Measurements from ENCODE around the gene ESPN. TPM values are rescaled to one million over a fixed set of nuclear protein-coding genes. Genes with fewer than 3 reads are reported as not detected.
A peak's percentile ranks its signal among the peaks of the same experiment; 100 is the strongest.

ESPN gene
- total RNA-seq, 4 donors from 2014 or later, result 0.33 to 1.0 (median 1.0) TPM; not detected in 1

- no peak for TF ChIP-seq CTCF (IDR thresholded peaks at IDR 0.05)
- TF ChIP-seq POLR2AphosphoS5 (IDR thresholded peaks at IDR 0.05), result no peak
- TF ChIP-seq EP300 (IDR thresholded peaks at IDR 0.05), result no peak
- no peak for TF ChIP-seq POLR2A (IDR thresholded peaks at IDR 0.05; ENCODE audit: low read depth)
- no peaks in the 10 kb centered on the region for H3K36me3 ChIP-seq
- intact Hi-C loops (cut with DNase I), result no loop called here
- H3K4me1 ChIP-seq, result peaks cover 37 to 50% (median 48%) of the 10 kb centered on the region in 4 donors
- peaks cover 0 to 14% (median 0%) of the 10 kb centered on the region in 4 donors for H3K27me3 ChIP-seq
- no peak overlapping the region for H3K27ac ChIP-seq (replicated peaks in 1 of 4)
- no peak for DNase-seq (ENCODE audit: extremely low spot score)
- H3K9me3 ChIP-seq, result no peaks in the 10 kb centered on the region
- WGBS, result 77% methylated on average over 4 of the region's 4 CpGs
- no peak overlapping the region for H3K4me3 ChIP-seq
Observed at GRCh38 chr1:6499296-6499695, 74.7 kb downstream of the ESPN start.

GRCh38 chr1:6500544-6501278 is 76.1 kb downstream of the ESPN start:
- Histone ChIP-seq H3K27me3 (peaks cover 0 to 20% (median 0%) of the 10 kb centered on the region in 4 donors), H3K9me3 (no peaks in the 10 kb centered on the region), H3K4me1 (peaks cover 28 to 47% (median 43%) of the 10 kb centered on the region in 4 donors), H3K4me3 (no peak overlapping the region), H3K36me3 (no peaks in the 10 kb centered on the region), H3K27ac (replicated peaks in 1 of 4) (no peak overlapping the region)
- 75% methylated on average over 27 of the region's 27 CpGs for WGBS
- TF ChIP-seq POLR2AphosphoS5 (IDR thresholded peaks at IDR 0.05), result no peak
- no peak for TF ChIP-seq EP300 (IDR thresholded peaks at IDR 0.05)
- TF ChIP-seq CTCF (IDR thresholded peaks at IDR 0.05), result no peak
- no peak for TF ChIP-seq POLR2A (IDR thresholded peaks at IDR 0.05; ENCODE audit: low read depth)
- intact Hi-C loops (cut with DNase I), result no loop called here
- DNase-seq (ENCODE audit: extremely low spot score), result no peak

GRCh38 chr1:6501279-6501813 is 76.8 kb downstream of the ESPN start:
- peaks cover 0 to 26% (median 0%) of the 10 kb centered on the region in 4 donors for H3K27me3 ChIP-seq
- no peak overlapping the region for H3K27ac ChIP-seq (replicated peaks in 1 of 4)
- H3K9me3 ChIP-seq, result no peaks in the 10 kb centered on the region
- 87% methylated on average over 10 of the region's 10 CpGs for WGBS
- no peak for TF ChIP-seq POLR2AphosphoS5 (IDR thresholded peaks at IDR 0.05)
- TF ChIP-seq EP300 (IDR thresholded peaks at IDR 0.05), result no peak
- TF ChIP-seq CTCF (IDR thresholded peaks at IDR 0.05), result no peak
- TF ChIP-seq POLR2A (IDR thresholded peaks at IDR 0.05; ENCODE audit: low read depth), result no peak
- intact Hi-C loops (cut with DNase I), result no loop called here
- no peak for DNase-seq (ENCODE audit: extremely low spot score)
- H3K4me1 ChIP-seq, result peaks cover 25 to 41% (median 37%) of the 10 kb centered on the region in 4 donors
- no peak overlapping the region for H3K4me3 ChIP-seq
- H3K36me3 ChIP-seq, result no peaks in the 10 kb centered on the region

GRCh38 chr1:6502000-6502891 is 77.7 kb downstream of the ESPN start:
- no peaks in the 10 kb centered on the region for H3K9me3 ChIP-seq
- DNase-seq (ENCODE audit: extremely low spot score), result no peak
- no peak overlapping the region for H3K4me3 ChIP-seq
- no peak for TF ChIP-seq POLR2A (IDR thresholded peaks at IDR 0.05; ENCODE audit: low read depth)
- no peak for TF ChIP-seq POLR2AphosphoS5 (IDR thresholded peaks at IDR 0.05)
- no peak for TF ChIP-seq EP300 (IDR thresholded peaks at IDR 0.05)
- no peak for TF ChIP-seq CTCF (IDR thresholded peaks at IDR 0.05)
- intact Hi-C loops (cut with DNase I), result no loop called here
- H3K36me3 ChIP-seq, result no peaks in the 10 kb centered on the region
- peaks cover 25 to 33% (median 29%) of the 10 kb centered on the region in 4 donors for H3K4me1 ChIP-seq
- H3K27ac ChIP-seq (replicated peaks in 1 of 4), result peak overlapping the region in 2 of 4 donors; percentile 13 to 15
- H3K27me3 ChIP-seq, result peaks cover 0 to 32% (median 0%) of the 10 kb centered on the region in 4 donors
- WGBS, result 46% methylated on average over 17 of the region's 31 CpGs
